ENCODE data around the gene CHIC2. TPM values are rescaled to one million over a fixed set of nuclear protein-coding genes. Genes with fewer than 3 reads are reported as not detected.
"Not testable (repeated sequence)": the region's sequence is repeated elsewhere in the genome, so short reads cannot be mapped to it uniquely, and the experiment has no call there.

CHIC2 gene
- total RNA-seq, 1 donor from 2014 or later: 28.9 TPM

GRCh38 chr4:54061067-54061466, 3.3 kb downstream of the CHIC2 start:
- DNase-seq (ENCODE audit: low read depth): no peak
- no peak for TF ChIP-seq CTCF (IDR thresholded peaks at IDR 0.05; ENCODE audit: insufficient read depth, low read length, poor library complexity, severe bottlenecking)
- no peaks in the 10 kb centered on the region for H3K36me3 ChIP-seq (ENCODE audit: control insufficient read depth, insufficient read depth, low read length)
- H3K27me3 ChIP-seq (ENCODE audit: control insufficient read depth, insufficient read depth, low read length): no peaks in the 10 kb centered on the region
- no peak overlapping the region for H3K4me3 ChIP-seq (ENCODE audit: low read depth, low read length)

- Histone ChIP-seq H3K36me3 (ENCODE audit: control insufficient read depth, insufficient read depth, low read length) (no peaks in the 10 kb centered on the region), H3K4me3 (ENCODE audit: low read depth, low read length) (no peak overlapping the region), H3K27me3 (ENCODE audit: control insufficient read depth, insufficient read depth, low read length) (no peaks in the 10 kb centered on the region)
- no peak for TF ChIP-seq CTCF (IDR thresholded peaks at IDR 0.05; ENCODE audit: insufficient read depth, low read length, poor library complexity, severe bottlenecking)
- DNase-seq (ENCODE audit: low read depth): no peak
These were observed 4.3 kb downstream of the CHIC2 start for GRCh38 chr4:54060116-54060515.

GRCh38 chr4:54058171-54058570, 6.2 kb downstream of the CHIC2 start:
- no peak for TF ChIP-seq CTCF (IDR thresholded peaks at IDR 0.05; ENCODE audit: insufficient read depth, low read length, poor library complexity, severe bottlenecking)
- Histone ChIP-seq H3K4me3 (ENCODE audit: low read depth, low read length) (no peak overlapping the region), H3K36me3 (ENCODE audit: control insufficient read depth, insufficient read depth, low read length) (no peaks in the 10 kb centered on the region), H3K27me3 (ENCODE audit: control insufficient read depth, insufficient read depth, low read length) (no peaks in the 10 kb centered on the region)
- no peak for DNase-seq (ENCODE audit: low read depth)

DNA sequence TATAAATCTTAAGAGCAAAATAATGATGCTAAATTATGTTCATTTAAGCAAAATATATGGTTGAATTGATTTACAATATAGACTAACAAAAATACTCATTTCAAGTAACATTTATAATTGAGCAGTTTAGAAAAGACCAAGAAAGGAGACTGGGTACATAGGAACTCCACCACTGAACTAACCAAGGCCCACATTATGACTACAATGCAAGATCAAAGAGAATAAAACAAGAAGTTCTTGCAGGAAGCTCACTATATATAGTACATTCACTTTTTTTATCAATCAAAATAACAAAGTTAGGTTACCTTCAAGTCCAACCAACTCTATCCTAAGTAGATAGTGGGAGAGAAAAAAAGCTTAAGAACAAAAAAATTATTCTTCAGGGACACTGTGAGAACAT, 8.0 kb downstream of the CHIC2 start:
- TF ChIP-seq CTCF (IDR thresholded peaks at IDR 0.05; ENCODE audit: insufficient read depth, low read length, poor library complexity, severe bottlenecking): no peak
- no peaks in the 10 kb centered on the region for H3K36me3 ChIP-seq (ENCODE audit: control insufficient read depth, insufficient read depth, low read length)
- no peak overlapping the region for H3K4me3 ChIP-seq (ENCODE audit: low read depth, low read length)
- H3K27me3 ChIP-seq (ENCODE audit: control insufficient read depth, insufficient read depth, low read length): no peaks in the 10 kb centered on the region
- DNase-seq (ENCODE audit: low read depth): no peak

- no peak for DNase-seq (ENCODE audit: low read depth)
- no peaks in the 10 kb centered on the region for H3K36me3 ChIP-seq (ENCODE audit: control insufficient read depth, insufficient read depth, low read length)
- no peak for TF ChIP-seq CTCF (IDR thresholded peaks at IDR 0.05; ENCODE audit: insufficient read depth, low read length, poor library complexity, severe bottlenecking)
- H3K27me3 ChIP-seq (ENCODE audit: control insufficient read depth, insufficient read depth, low read length): no peaks in the 10 kb centered on the region
- H3K4me3 ChIP-seq (ENCODE audit: low read depth, low read length): no peak overlapping the region
These were observed 8.9 kb downstream of the CHIC2 start for GRCh38 chr4:54055494-54055893.

DNA sequence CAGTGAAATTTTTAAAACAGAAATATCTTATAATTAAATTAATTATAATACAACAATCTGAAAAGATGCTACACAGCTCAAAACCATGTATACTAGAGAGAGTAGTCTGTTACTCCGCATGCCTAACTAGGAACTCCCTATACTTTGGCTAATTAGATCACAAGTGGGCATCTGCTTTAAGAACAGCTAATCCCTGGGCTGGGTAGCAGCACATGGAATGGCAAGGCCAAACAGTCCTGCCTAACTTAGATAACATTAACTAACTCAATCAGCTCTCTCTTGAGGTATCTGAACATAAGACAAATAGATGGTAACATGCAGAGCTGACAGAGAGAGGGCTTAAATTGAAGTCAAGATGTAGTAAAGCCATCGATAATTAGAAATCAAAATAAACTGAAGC, 9.9 kb downstream of the CHIC2 start:
- TF ChIP-seq CTCF (IDR thresholded peaks at IDR 0.05; ENCODE audit: insufficient read depth, low read length, poor library complexity, severe bottlenecking): no peak
- no peak overlapping the region for H3K4me3 ChIP-seq (ENCODE audit: low read depth, low read length)
- no peaks in the 10 kb centered on the region for H3K27me3 ChIP-seq (ENCODE audit: control insufficient read depth, insufficient read depth, low read length)
- no peak for DNase-seq (ENCODE audit: low read depth)
- H3K36me3 ChIP-seq (ENCODE audit: control insufficient read depth, insufficient read depth, low read length): no peaks in the 10 kb centered on the region

GRCh38 chr4:54053322-54053721, 11.1 kb downstream of the CHIC2 start:
- H3K27me3 ChIP-seq (ENCODE audit: control insufficient read depth, insufficient read depth, low read length); H3K4me3 ChIP-seq (ENCODE audit: low read depth, low read length); H3K36me3 ChIP-seq (ENCODE audit: control insufficient read depth, insufficient read depth, low read length); DNase-seq (ENCODE audit: low read depth): not testable (repeated sequence)

All from kidney epithelial cell (primary cell).